Activated CD8-positive, alpha-beta memory T cell treated with anti-CD3 and anti-CD28 coated beads, Interleukin-2, amount 50 U/mL, for 1 hour (primary cell): ENCODE data around the gene RRAGD.
"Not testable (repeated sequence)": the region's sequence is repeated elsewhere in the genome, so short reads cannot be mapped to it uniquely, and the experiment has no call there.

Experiments used
- DNase-seq: peaks from one replicate; pipeline ENCODE4 v3.0.0-alpha.2; 2020; ENCODE audit errors: extremely low read depth

RRAGD gene

DNA sequence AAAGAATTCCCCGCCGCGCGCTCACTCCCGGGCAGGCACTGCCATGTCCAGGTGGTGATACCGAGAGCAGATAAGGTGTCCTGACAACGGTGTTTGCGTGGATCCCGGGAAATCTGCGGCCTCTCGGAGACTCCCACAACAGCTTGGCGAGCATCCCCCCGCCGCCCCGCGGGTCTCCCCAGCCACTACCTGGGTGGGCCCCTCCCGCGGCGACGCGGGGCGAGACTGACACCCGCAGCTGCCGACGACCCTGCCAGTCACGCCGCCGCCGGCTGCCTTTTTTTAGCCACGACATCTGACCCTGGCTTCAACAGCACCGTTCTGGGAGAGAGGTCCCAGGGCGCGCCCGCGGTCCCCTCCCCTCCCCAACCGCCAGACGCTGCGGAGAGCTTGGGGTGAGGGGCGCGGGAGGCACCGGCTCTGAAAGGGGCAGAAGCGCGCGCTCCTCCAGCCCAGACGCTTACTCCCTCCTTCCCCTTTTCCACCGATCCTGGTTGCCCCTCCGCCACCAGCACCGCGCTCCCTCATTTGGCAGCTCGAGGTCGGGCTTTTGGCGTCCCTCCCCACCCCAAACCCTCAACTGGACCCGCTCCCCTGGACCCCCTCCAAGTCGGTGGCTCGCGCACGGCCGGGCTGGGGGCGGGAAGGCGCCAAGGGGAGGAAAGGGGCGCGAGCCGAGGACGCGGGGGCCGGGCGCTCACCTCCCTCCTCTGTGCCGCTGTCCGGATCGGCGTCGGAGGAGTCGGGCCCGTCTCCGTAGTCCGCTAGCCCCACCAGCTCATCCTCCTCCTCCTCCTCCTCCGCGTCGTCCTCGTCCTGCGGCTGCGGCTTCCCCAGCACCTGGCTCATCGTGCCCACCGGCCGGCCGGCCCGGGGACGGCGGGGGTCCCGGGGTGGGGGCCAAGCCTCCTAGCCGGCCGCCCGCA lies 665 bp downstream of the RRAGD start:
- DNase-seq: no peak

DNA sequence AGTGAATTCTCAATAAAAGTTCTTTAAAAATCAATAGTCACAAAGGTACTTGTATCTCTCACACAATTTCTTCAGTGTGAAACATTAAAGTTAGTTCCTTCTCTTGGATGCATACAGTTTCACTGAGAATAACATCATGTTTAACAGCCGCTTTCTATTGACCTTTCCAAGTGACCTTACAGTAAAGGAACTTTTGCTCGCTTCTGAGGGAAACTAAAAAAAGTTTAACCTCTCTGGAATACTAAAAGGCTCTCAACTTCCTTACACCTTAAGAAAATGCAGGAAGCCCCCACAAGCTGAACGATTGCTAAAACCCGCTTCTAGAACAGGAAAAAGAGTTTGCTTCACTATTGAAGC lies 1.3 kb downstream of the RRAGD start:
- no peak for DNase-seq

DNA sequence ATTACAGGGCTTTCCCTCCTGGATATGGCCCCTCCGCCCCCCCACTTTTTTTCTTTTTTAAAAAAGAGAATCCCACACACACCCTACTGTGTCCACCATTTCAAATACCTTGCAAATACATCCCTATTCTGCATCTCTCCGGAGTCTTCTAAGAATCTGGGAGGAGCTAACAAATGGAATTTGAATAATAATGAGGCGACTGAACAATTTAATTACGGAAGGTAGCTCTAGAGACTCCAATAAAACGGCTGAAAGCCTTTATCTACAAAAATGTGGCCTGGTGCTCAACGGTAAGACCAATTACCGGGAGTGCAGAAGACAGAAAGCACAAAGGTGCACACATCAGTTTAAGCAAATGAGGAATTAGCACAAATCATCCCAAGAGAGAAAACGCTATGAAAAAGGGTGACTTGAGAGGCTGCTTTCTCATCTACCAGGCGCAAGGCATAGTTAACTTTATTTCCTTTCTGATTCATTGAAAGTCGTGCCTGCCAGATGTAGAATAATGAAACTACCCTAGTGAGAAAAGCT lies 1.8 kb downstream of the RRAGD start:
- DNase-seq: no peak

DNA sequence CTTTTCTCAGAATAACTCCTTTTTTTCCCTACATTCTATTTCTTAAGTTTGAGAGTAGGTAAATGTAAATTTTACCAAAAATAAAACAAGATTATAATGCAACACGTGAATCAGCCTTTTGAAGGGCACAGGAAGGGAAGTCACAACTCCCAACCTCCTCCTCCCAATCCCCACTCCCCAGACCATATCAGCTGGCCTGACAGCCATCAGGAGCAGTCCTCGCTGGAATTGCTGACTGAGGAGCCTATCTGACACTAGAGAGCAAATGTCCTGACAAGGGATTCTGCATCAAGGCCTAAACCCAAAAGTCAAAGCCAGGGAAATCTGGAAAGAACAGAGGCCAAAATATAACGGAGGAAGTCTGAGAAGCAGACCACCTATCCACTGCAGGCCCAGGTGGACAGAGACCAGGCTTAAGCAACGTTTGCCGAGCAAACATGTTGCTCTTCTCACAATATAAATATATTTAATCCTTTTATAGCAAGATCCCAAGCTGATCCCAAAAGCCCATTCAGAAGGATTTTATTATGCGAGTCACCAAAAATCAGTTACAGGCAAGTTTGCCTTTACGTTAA lies 2.5 kb downstream of the RRAGD start:
- no peak for DNase-seq

DNA sequence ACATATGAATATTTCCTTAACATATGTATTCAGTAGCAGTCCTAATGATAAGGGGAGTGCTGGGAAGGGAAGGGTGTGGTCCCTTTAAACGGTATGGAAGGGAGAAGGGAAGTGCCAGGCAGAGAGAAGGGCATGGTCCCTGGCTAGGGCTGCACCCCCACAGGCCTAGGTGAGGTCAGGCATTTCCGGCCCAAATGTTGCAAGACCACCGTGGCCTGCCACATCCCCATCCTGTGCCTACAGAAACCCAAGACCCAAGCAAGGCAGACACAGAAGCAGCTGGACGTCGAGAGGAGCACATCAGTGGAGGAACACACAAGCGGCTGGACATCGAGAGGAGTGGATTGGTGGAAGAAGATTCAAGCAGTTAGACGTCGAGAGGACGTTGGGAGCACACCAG lies 5.9 kb downstream of the RRAGD start:
- DNase-seq: no peak

DNA sequence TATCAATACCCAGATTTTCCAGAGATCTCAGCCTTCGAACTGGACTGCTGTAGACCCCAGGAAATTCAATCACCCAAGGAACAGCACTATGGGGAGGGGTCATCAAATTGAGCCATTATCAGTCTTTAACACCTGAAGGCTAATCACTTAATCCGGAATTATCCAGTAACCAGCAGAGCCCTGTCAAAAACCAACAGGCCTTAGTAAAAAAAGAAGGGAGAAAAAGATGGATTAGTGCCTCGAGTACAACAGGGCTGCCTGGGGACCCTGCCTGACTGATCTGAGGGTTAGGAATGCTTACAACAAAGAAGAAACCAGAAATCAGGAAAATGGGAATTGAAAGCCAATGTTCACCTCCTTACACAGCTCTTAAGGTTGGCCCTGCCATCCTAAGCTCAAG lies 7.6 kb downstream of the RRAGD start:
- no peak for DNase-seq

DNA sequence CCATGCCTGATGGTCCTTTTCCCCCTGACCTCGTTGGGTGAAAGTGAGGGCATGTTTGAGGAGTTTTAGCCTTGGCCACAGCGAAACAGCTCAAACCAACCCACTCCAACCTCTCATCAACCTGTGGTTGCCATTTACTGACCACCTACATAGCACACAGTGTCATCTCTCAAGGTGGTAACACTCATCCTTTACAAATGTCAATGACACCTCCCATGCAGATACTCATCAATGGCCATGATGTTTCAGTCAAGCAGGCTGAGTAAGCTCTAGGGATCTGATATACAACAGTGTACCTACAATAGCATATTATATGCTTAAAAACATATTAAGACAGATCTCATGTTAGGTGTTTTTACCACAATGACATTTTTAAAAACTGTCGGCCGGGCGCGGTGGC lies 9.3 kb downstream of the RRAGD start:
- DNase-seq: no peak

DNA sequence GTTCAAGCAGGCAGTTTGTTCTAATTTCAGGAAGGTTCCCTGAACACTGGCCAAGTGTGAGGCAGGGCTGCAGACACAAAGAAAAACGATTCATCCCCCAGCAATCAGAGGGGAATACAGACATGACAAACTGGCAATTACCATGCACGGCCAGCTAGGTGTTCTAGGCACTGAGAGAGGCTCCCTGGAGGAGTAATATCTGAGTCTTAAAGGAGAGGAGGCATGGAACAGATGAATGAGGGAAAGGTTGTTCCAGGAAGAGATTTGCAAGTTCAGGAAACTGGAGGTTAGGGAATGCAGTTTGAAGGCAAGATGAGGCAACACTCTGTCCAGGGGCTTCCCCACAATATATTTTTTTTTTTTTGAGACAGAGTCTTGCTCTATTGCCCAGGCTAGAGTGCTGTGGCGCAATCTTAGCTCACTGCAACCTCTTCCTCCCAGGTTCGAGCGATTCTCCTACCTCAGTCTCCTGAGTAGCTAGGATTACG lies 11.1 kb downstream of the RRAGD start:
- DNase-seq: no peak

DNA sequence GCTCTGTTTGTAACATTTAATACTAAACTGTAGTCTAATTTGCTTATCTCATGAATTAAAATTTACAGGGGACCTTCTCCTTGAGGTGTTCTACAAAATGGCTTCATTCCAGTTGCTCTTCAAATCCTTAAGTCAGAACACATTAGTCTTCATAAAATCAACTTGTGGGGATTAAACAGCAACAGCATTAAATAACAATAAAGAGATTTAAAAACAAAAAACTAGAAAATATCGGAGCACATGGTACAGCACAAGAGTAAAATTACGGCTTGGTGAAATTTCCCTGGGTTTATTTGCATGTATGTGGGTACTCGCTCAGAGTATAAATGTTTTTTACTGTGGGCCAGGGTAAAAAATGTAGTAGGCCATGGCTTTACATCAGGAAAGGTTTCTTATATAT lies 12.0 kb downstream of the RRAGD start:
- DNase-seq: no peak

DNA sequence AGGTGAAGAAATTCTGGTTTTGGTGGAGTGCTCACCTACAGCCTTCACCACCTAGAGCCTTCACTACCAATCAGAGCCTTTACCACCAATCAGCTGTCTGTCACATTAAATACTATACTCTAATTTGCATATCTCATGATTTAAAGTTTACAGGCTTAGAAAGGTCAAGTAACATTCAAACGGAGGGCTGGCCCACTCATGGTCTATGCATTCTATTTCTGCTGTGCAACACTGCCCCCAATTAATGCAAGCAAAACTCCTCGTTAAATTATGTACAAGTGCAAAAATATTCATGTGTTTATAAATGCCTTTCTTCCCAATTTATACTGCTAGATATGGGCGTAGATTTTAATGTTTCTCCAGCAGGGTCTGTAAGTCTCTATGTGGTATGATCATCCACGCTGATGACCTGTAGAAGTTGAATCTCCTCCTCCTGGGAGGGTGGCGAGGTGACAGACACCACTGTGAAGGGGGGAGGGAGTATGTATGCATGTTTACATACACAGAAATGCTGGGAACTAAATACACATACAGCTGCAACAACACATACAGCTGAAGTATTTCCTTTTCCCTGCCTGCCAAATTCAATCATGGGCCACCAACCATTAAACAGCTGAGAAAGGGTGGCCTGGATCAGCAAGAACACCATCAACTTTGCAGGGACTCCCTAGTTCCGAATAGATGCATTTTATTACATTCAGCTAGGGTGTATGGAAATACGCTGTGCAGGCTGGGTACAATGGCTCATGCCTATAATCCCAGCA lies 13.1 kb downstream of the RRAGD start:
- DNase-seq: no peak

DNA sequence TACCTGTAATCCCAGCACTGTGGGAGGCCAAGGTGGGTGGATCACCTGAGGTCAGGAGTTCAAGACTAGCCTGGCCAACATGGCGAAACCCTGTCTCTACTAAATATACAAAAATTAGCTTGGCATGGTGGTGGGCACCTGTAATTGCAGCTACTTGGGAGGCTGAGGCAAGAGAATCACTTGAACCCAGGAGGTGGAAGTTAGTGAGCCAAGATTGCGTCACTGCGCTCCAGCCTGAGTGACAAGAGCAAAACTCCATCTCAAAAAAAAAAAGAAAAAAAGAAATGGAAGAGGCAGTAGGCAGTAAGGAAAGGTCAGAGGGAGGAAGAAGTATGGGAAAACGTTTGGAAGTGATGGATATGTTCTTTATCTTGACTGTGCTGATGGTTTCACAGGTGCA lies 14.2 kb downstream of the RRAGD start:
- DNase-seq: not testable (repeated sequence)

DNA sequence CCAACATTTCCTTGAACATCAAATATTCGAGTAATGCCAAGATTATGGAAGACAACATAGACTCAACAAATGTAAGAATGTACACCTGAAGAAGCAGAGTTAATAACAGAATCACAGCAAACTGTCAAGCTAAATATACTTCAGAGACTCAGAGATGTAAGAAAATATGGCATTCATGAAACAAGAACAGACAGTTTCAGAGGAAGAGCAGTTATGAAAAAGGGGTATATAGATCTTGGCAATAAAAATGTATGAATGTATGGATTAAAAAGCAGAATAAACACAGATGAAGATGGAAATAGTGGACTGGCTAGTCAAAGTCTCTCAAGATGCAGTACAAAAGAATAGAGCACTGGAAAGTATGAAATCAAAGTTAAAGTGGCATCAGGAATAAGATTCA lies 18.4 kb downstream of the RRAGD start:
- no peak for DNase-seq

DNA sequence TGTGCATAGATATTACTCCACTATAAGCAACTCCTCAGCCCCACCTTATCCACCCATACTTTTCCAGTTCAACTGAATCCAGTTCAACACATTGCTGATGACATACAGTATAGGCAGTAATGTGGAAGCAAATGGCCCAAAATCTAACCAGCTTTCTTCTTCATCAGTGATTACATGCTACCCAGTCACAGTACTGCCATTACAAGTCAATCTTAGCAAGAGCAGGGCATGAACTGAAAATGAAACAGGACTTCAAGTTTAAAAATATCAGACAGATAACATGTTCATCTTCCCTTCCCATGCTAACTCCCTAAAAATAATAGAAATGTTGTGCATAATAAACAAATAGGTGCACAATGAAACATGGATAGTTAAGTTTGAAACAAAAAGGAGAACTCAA lies 19.2 kb downstream of the RRAGD start:
- no peak for DNase-seq

DNA sequence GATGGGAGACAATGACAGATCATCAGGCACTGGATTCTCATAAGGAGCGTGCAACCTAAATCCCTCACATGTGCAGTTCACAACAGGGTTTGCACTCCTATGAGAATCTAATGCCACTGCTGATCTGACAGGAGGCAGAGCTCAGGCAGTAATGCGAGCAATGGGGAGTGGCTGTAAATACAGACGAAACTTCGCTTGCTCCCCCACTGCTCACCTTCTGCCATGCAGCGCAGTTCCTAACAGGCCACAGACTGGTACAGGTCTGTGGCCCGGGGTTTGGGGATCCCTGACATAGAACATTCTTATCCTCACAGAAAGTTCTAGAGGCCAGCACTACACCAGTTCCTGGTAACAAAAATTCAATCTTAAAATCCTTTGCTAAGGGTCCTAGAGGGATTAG lies 23.2 kb downstream of the RRAGD start:
- DNase-seq: no peak

DNA sequence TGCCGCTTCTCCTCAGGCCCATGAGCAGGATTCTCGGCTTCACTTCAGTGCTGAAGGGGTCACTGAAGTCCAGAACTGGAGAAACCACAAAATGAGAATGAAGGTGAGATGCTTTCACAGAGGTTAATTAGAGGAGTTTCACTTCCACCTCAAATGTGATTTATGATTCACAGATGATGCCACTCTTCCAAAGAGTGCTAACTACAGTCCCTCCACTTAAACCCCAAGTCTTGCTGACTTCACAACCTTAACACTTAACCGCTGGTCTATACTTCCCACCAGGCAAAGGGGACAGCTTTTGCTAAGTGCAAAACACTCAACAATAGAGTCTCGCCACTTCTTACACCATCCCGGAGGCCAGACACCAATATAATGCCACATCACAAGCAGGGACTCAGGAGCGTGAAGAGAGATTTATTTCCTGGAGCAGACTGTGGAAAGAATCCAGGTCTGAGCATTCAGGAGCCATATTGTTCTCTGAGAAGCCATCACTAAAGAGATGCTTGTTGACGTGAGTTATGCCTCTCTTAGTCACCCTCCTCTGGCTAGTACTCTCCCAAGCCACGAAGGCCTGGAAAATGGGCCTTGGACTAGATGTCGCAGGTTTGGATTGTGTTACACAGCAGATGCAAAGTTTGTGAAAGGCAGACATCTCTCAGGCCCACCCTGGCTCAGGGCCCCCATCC lies 24.4 kb downstream of the RRAGD start:
- no peak for DNase-seq

DNA sequence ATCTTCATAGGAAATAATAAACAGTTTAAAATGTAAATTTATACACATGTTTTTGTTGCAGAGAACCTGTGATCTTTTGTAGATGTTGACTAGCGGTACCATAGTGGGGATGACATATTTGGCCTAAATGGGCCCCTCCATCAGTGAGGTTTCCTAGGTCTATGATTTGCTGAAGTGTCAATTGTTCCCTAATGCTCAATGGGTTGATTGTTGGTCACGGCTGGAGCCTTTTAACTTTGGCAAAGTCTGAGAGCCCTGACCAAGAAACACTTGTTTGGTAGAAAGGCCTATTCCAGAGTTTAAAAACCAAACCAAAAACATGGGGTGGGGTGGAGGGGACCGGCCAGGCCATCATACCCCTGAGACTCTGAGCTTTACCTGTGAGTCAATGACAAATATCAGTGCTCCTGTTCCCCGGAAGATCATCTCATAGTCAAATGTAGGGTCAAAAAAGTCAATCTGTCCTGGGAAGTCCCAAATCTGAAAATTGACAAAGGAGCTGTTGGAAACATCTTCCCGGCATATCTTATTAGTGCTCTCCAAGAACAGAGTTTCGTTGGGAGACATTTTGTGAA lies 25.1 kb downstream of the RRAGD start:
- no peak for DNase-seq

DNA sequence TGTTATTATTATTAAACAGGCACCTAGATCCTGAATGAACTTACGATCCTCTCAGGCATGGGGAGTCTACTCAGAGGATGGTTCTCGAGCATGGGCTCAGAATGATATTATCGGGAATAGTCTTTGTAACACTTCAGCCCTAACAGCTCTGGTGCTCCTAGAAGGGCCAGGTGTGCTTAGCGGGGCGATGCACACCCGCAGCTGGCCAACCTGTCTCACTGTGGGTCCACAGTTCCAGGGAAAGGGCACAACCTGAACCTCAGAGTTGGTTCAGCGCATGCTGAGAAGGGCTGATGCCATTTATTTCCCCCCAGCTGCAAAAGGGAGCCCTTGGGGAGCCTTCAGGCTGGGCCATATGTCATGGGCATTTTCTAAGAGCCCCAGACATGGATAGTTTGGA lies 26.2 kb downstream of the RRAGD start:
- no peak for DNase-seq

DNA sequence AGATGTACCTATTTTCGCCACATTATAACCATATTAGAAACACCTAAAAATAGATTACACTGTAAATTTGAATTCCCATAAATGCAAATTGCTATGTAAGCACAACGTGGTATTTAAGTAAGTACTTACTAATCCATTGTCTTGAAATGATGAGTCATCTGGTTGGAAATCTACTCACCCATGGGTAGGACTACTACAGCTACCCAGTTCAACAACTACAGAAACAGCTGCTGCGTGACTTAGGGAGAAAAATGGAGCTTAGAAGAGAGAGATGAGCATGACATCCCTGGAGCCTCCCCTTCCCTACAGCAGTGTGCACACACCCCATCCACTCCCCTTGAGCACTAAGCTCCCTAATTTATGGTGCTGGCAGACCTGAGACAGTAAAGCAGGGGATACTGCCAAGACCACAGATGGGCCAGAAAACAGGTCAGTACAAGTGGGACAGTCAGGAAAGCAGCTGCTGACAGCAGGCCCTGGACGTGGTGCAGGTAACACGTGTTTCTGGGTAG lies 26.9 kb downstream of the RRAGD start:
- DNase-seq: no peak

DNA sequence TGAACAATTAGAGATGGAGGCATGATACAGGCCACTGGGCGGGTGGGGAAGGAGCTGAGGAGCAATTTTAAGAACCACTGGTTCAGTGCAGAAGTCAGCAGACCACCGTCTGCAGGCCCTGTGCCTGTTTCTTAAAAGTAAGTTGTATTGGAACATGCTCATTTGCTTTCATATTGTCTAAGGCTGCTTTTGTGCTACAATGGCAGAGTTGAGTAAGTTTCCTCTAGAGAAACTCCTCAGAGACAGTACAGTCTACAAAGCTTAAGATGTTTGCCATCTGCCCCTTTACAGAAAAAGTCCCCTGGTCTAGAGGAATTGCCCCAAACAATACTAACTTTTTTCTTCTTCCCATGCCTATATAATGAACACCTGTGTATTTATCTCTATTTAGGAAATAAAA lies 31.0 kb downstream of the RRAGD start:
- DNase-seq: no peak

DNA sequence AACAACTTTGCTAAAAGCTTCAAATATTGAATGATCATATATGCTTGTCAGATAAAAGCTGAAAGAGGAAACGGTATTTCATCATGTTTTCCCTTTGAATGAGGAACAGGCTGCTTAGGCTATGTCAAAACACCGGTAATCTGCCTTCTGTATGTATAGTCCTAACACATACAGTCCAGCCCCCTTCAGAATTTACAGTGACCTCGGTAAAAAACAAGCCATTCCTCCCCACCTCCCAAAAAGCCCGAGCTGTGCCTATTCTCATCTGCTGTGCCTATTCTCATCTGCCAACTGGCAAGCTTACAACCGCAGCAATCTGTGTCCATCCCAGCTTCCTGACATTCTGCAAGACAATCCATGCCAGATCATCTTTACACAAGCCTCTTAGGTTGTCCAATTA lies 32.8 kb downstream of the RRAGD start:
- no peak for DNase-seq

DNA sequence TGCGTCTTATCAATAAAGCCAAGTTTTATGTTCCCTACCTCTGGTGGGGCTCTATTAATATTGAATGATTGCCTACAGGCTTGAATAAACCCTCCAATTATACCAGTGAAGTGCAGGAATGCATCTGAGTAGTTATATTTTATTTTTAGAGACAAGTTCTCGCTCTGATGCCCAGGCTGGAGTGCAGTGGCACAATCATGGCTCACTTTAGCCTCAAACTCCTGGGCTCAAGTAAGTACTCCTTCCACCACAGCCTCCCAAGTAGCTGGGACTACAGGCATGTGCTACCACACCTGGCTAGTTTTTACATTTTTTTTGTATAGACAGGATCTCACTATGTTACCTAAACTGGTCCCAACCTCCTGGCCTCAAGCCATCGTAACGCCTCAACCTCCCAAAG lies 33.4 kb downstream of the RRAGD start:
- no peak for DNase-seq
